BE2C (cell line): ENCODE results near the gene BAHCC1.
A peak's percentile ranks its signal among the peaks of the same experiment; 100 is the strongest.

Source experiments
- DNase-seq: peaks from one replicate; pipeline ENCODE4 v3.0.0-alpha.2; 2020
- H3K27me3 ChIP-seq: fragments of 250-450 bp; sonication (Bioruptor Pico); 2 replicates; pipeline ENCODE4 v1.5.1; 2020; ENCODE audit warnings: mild to moderate bottlenecking
- H3K36me3 ChIP-seq: fragments of 250-450 bp; sonication (Bioruptor Pico); 2 replicates; pipeline ENCODE4 v1.5.1; 2020; ENCODE audit warnings: mild to moderate bottlenecking
- H3K4me1 ChIP-seq: fragments of 250-450 bp; sonication (Bioruptor Pico); 2 replicates; pipeline ENCODE4 v1.5.1; 2020
- H3K4me3 ChIP-seq: 2 replicates; pipeline ENCODE4 v1.5.1; 2011; ENCODE audit warnings: low read depth, low read length
- H3K9me3 ChIP-seq: fragments of 250-450 bp; sonication (Bioruptor Pico); 2 replicates; pipeline ENCODE4 v1.5.1; 2020
- CTCF ChIP-seq: IDR thresholded peaks from 2 replicates; pipeline ENCODE4 v1.5.1; 2012; ENCODE audit warnings: mild to moderate bottlenecking, low read depth, low read length

BAHCC1 gene

GRCh38 chr17:81402981-81403467 lies 7.8 kb downstream of the BAHCC1 start:
- H3K4me1 ChIP-seq: peaks cover 52% of the 10 kb centered on the region
- peak; percentile 39 for TF ChIP-seq CTCF
- H3K9me3 ChIP-seq: no peaks in the 10 kb centered on the region
- no peaks in the 10 kb centered on the region for H3K36me3 ChIP-seq
- H3K4me3 ChIP-seq: 0 out of 2 replicates have a peak overlapping the region, but pooled peaks have one; percentile 7
- no peak for DNase-seq
- H3K27me3 ChIP-seq: peaks cover 12% of the 10 kb centered on the region

GRCh38 chr17:81403671-81404534 lies 8.6 kb downstream of the BAHCC1 start:
- H3K4me3 ChIP-seq: peak overlapping the region; percentile 45

GRCh38 chr17:81404558-81405165 lies 9.4 kb downstream of the BAHCC1 start:
- Histone ChIP-seq H3K27me3 (peaks cover 5% of the 10 kb centered on the region; the same call in 1 of the 2 replicates), H3K4me3 (no peak overlapping the region; the same call in 1 of the 2 replicates), H3K9me3 (no peaks in the 10 kb centered on the region), H3K4me1 (peaks cover 60% of the 10 kb centered on the region), H3K36me3 (no peaks in the 10 kb centered on the region)
- DNase-seq: no peak
- TF ChIP-seq CTCF: no peak

More at GRCh38 chr17:81403671-81404534, 8.6 kb downstream of the BAHCC1 start:
- no peak for DNase-seq
- TF ChIP-seq CTCF: no peak
- H3K4me1 ChIP-seq: peaks cover 56% of the 10 kb centered on the region
- H3K9me3 ChIP-seq: no peaks in the 10 kb centered on the region
- no peaks in the 10 kb centered on the region for H3K36me3 ChIP-seq
- peaks cover 6% of the 10 kb centered on the region; the same call in 1 of the 2 replicates for H3K27me3 ChIP-seq

GRCh38 chr17:81405411-81405872 lies 10.2 kb downstream of the BAHCC1 start:
- Histone ChIP-seq H3K4me3 (no peak overlapping the region; the same call in 1 of the 2 replicates), H3K36me3 (no peaks in the 10 kb centered on the region), H3K27me3 (no peaks in the 10 kb centered on the region), H3K4me1 (peaks cover 60% of the 10 kb centered on the region), H3K9me3 (no peaks in the 10 kb centered on the region)
- no peak for TF ChIP-seq CTCF
- no peak for DNase-seq

GRCh38 chr17:81406117-81406953 lies 11.1 kb downstream of the BAHCC1 start:
- H3K9me3 ChIP-seq: no peaks in the 10 kb centered on the region
- H3K4me3 ChIP-seq: peak overlapping the region; percentile 35
- H3K36me3 ChIP-seq: no peaks in the 10 kb centered on the region
- no peaks in the 10 kb centered on the region for H3K27me3 ChIP-seq
- peaks cover 60% of the 10 kb centered on the region for H3K4me1 ChIP-seq
- no peak for TF ChIP-seq CTCF
- peak; percentile 62 for DNase-seq
